Trophoblast cell (in vitro differentiated cells and primary cell): ENCODE measurements around the gene TRERF1.

ENCODE experiments used
- DNase-seq, 2 donors: peaks; one replicate each; pipeline ENCODE4 v3.0.0-alpha.2; 2016
- H2AFZ ChIP-seq: 2 replicates; pipeline ENCODE4 v1.6.1; 2013; ENCODE audit warnings: low read length, moderate library complexity, mild to moderate bottlenecking; ENCODE audit not compliant: insufficient read depth, poor library complexity
- H2AK5ac ChIP-seq: 2 replicates; pipeline ENCODE4 v1.6.1; 2013; ENCODE audit warnings: mild to moderate bottlenecking, low read length
- H2BK120ac ChIP-seq: 2 replicates; pipeline ENCODE4 v1.6.1; 2013; ENCODE audit warnings: low read length, mild to moderate bottlenecking, moderate library complexity; ENCODE audit not compliant: insufficient read depth, poor library complexity
- H2BK12ac ChIP-seq: 2 replicates; pipeline ENCODE4 v1.6.1; 2013; ENCODE audit warnings: mild to moderate bottlenecking, low read length, moderate library complexity
- H2BK5ac ChIP-seq: 2 replicates; pipeline ENCODE4 v1.6.1; 2013; ENCODE audit warnings: low read length, low read depth, moderate library complexity, mild to moderate bottlenecking; ENCODE audit not compliant: poor library complexity
- H3K14ac ChIP-seq: 2 replicates; pipeline ENCODE4 v1.6.1; 2013; ENCODE audit warnings: mild to moderate bottlenecking, low read length
- H3K18ac ChIP-seq: 2 replicates; pipeline ENCODE4 v1.6.1; 2013; ENCODE audit warnings: mild to moderate bottlenecking, low read length
- H3K23ac ChIP-seq: 2 replicates; pipeline ENCODE4 v1.6.1; 2013; ENCODE audit warnings: low read length
- H3K27ac ChIP-seq: 2 replicates; pipeline ENCODE4 v1.5.1; 2013; ENCODE audit warnings: low read depth, mild to moderate bottlenecking, inconsistent platforms, low read length, moderate library complexity
- H3K27me3 ChIP-seq: 2 replicates; pipeline ENCODE4 v1.6.1; 2013; ENCODE audit warnings: inconsistent platforms, mild to moderate bottlenecking, low read length, moderate library complexity; ENCODE audit not compliant: insufficient read depth
- H3K36me3 ChIP-seq, 2 experiments: 1 replicate in 1 of 2; 2 replicates in 1 of 2; pipeline ENCODE4 v1.6.1; 2013; ENCODE audit warnings: low read length in 2 of 2, mild to moderate bottlenecking in 2 of 2, moderate library complexity in 1 of 2; ENCODE audit not compliant: insufficient read depth in 2 of 2, control insufficient read depth in 1 of 2
- H3K4ac ChIP-seq: 2 replicates; pipeline ENCODE4 v1.6.1; 2013; ENCODE audit warnings: low read depth, mild to moderate bottlenecking, low read length, moderate library complexity
- H3K4me1 ChIP-seq, 2 experiments: 1 replicate in 1 of 2; 2 replicates in 1 of 2; pipeline ENCODE4 v1.6.1; 2013; ENCODE audit warnings: low read length in 2 of 2, mild to moderate bottlenecking in 2 of 2, moderate library complexity in 1 of 2; ENCODE audit not compliant: insufficient read depth in 2 of 2, control insufficient read depth in 1 of 2
- H3K4me2 ChIP-seq: 2 replicates; pipeline ENCODE4 v1.6.1; 2013; ENCODE audit warnings: inconsistent platforms, mild to moderate bottlenecking, low read length, moderate library complexity
- H3K4me3 ChIP-seq: 2 replicates; pipeline ENCODE4 v1.5.1; 2013; ENCODE audit warnings: mild to moderate bottlenecking, low read depth, low read length, inconsistent platforms
- H3K79me1 ChIP-seq: one replicate; pipeline ENCODE4 v1.6.1; 2013; ENCODE audit warnings: low read length
- H3K79me2 ChIP-seq: 2 replicates; pipeline ENCODE4 v1.6.1; 2013; ENCODE audit warnings: low read length, mild to moderate bottlenecking; ENCODE audit not compliant: control insufficient read depth, insufficient read depth, poor library complexity
- H3K9ac ChIP-seq: 2 replicates; pipeline ENCODE4 v1.6.1; 2013; ENCODE audit warnings: mild to moderate bottlenecking, low read length
- H3K9me3 ChIP-seq: 2 replicates; pipeline ENCODE4 v1.6.1; 2013; ENCODE audit warnings: low read depth, mild to moderate bottlenecking, control low read depth, inconsistent platforms, low read length; ENCODE audit not compliant: insufficient read depth
- H4K12ac ChIP-seq: 2 replicates; pipeline ENCODE4 v1.6.1; 2013; ENCODE audit warnings: low read depth, mild to moderate bottlenecking, low read length, moderate library complexity
- H4K8ac ChIP-seq: 2 replicates; pipeline ENCODE4 v1.6.1; 2013; ENCODE audit warnings: low read depth, mild to moderate bottlenecking, low read length, moderate library complexity
- H4K91ac ChIP-seq: one replicate; pipeline ENCODE4 v1.6.1; 2013; ENCODE audit warnings: low read depth, mild to moderate bottlenecking, low read length, moderate library complexity
- WGBS: extraction: QIAGEN DNeasy Blood & Tissue Kit; methylation state at CpG from one replicate; pipeline ENCODE4 v1.1.7; 2013; ENCODE audit warnings: missing lambda C conversion rate; ENCODE audit not compliant: insufficient read length, insufficient coverage; ENCODE audit errors: extremely low coverage; 5-methylcytosine and 5-hydroxymethylcytosine counted together

Gene TRERF1

GRCh38 chr6:42268016-42268834 lies 183.5 kb downstream of the TRERF1 start:
- Histone ChIP-seq H3K4me2 (no peak overlapping the region), H3K4ac (no peak overlapping the region), H3K27me3 (no peaks in the 10 kb centered on the region), H2BK120ac (no peak overlapping the region), H2AK5ac (no peak overlapping the region), H3K18ac (no peak overlapping the region), H4K12ac (no peak overlapping the region), H3K36me3 (peaks cover 3 to 5% of the 10 kb centered on the region in 2 experiments), H3K14ac (no peak overlapping the region), H2BK12ac (no peak overlapping the region), H3K79me2 (no peaks in the 10 kb centered on the region), H4K91ac (no peak overlapping the region), H3K23ac (no peak overlapping the region), H2BK5ac (no peak overlapping the region), H3K4me1 (no peaks in the 10 kb centered on the region), H3K9me3 (no peaks in the 10 kb centered on the region), H3K4me3 (no peak overlapping the region), H3K79me1 (no peaks in the 10 kb centered on the region), H3K9ac (no peak overlapping the region), H4K8ac (no peak overlapping the region), H2AFZ (no peak overlapping the region), H3K27ac (no peak overlapping the region)
- DNase-seq: no peak
- WGBS: no CpG with 5 or more reads among the region's 14 CpGs

- Histone ChIP-seq H4K12ac (no peak overlapping the region), H2BK12ac (no peak overlapping the region), H2AFZ (no peak overlapping the region), H3K27me3 (no peaks in the 10 kb centered on the region), H4K8ac (no peak overlapping the region), H2BK5ac (no peak overlapping the region), H3K4me1 (no peaks in the 10 kb centered on the region), H3K79me2 (no peaks in the 10 kb centered on the region), H3K4me3 (no peak overlapping the region), H4K91ac (no peak overlapping the region), H3K4me2 (no peak overlapping the region), H3K9me3 (no peaks in the 10 kb centered on the region), H3K79me1 (no peaks in the 10 kb centered on the region), H3K23ac (no peak overlapping the region), H3K18ac (no peak overlapping the region), H3K36me3 (peaks cover 3 to 5% of the 10 kb centered on the region in 2 experiments), H2BK120ac (no peak overlapping the region), H3K27ac (no peak overlapping the region), H3K4ac (no peak overlapping the region), H3K9ac (no peak overlapping the region), H2AK5ac (no peak overlapping the region), H3K14ac (no peak overlapping the region)
- DNase-seq: no peak
- WGBS: no CpG with 5 or more reads among the region's 1 CpG
These were observed 185.2 kb downstream of the TRERF1 start for GRCh38 chr6:42266538-42266937.

GRCh38 chr6:42264852-42265390 lies 186.8 kb downstream of the TRERF1 start:
- no CpG with 5 or more reads among the region's 5 CpGs for WGBS
- H2AFZ ChIP-seq: no peak overlapping the region

GRCh38 chr6:42264162-42264851 lies 187.4 kb downstream of the TRERF1 start:
- H3K18ac ChIP-seq: no peak overlapping the region
- no peak overlapping the region for H4K91ac ChIP-seq
- H3K14ac ChIP-seq: no peak overlapping the region
- H3K4ac ChIP-seq: no peak overlapping the region
- H3K4me1 ChIP-seq: no peaks in the 10 kb centered on the region
- H3K4me3 ChIP-seq: no peak overlapping the region
- H3K79me2 ChIP-seq: no peaks in the 10 kb centered on the region
- H4K12ac ChIP-seq: no peak overlapping the region
- DNase-seq: no peak
- no peaks in the 10 kb centered on the region for H3K27me3 ChIP-seq
- no peak overlapping the region for H3K4me2 ChIP-seq
- no peak overlapping the region for H2BK120ac ChIP-seq
- H2BK5ac ChIP-seq: no peak overlapping the region
- no peak overlapping the region for H3K27ac ChIP-seq
- no peaks in the 10 kb centered on the region for H3K9me3 ChIP-seq
- H2AK5ac ChIP-seq: no peak overlapping the region
- H2AFZ ChIP-seq: no peak overlapping the region
- WGBS: no CpG with 5 or more reads among the region's 10 CpGs
- H3K79me1 ChIP-seq: no peaks in the 10 kb centered on the region
- H3K36me3 ChIP-seq: peaks cover 3 to 5% of the 10 kb centered on the region in 2 experiments
- H3K9ac ChIP-seq: no peak overlapping the region
- H3K23ac ChIP-seq: no peak overlapping the region
- H2BK12ac ChIP-seq: no peak overlapping the region
- H4K8ac ChIP-seq: no peak overlapping the region

More at GRCh38 chr6:42264852-42265390, 186.8 kb downstream of the TRERF1 start:
- no peak for DNase-seq
- no peak overlapping the region for H3K4me3 ChIP-seq
- no peak overlapping the region for H2BK12ac ChIP-seq
- H3K4ac ChIP-seq: no peak overlapping the region
- H4K8ac ChIP-seq: no peak overlapping the region
- no peak overlapping the region for H3K27ac ChIP-seq
- no peak overlapping the region for H3K14ac ChIP-seq
- no peaks in the 10 kb centered on the region for H3K4me1 ChIP-seq
- no peaks in the 10 kb centered on the region for H3K79me2 ChIP-seq
- no peak overlapping the region for H4K12ac ChIP-seq
- no peak overlapping the region for H4K91ac ChIP-seq
- H3K9me3 ChIP-seq: no peaks in the 10 kb centered on the region
- no peak overlapping the region for H3K23ac ChIP-seq
- peaks cover 3 to 5% of the 10 kb centered on the region in 2 experiments for H3K36me3 ChIP-seq
- H3K27me3 ChIP-seq: no peaks in the 10 kb centered on the region
- no peak overlapping the region for H2BK120ac ChIP-seq
- no peak overlapping the region for H3K4me2 ChIP-seq
- H3K9ac ChIP-seq: no peak overlapping the region
- no peak overlapping the region for H3K18ac ChIP-seq
- no peak overlapping the region for H2AK5ac ChIP-seq
- no peak overlapping the region for H2BK5ac ChIP-seq
- no peaks in the 10 kb centered on the region for H3K79me1 ChIP-seq
